ENCODE data around the gene DEFB131B. TPM values are rescaled to one million over a fixed set of nuclear protein-coding genes. Genes with fewer than 3 reads are reported as not detected.
"Not testable (repeated sequence)": the region's sequence is repeated elsewhere in the genome, so short reads cannot be mapped to it uniquely, and the experiment has no call there.

DEFB131B gene
- total RNA-seq, 4 donors from 2014 or later, result not detected

DNA sequence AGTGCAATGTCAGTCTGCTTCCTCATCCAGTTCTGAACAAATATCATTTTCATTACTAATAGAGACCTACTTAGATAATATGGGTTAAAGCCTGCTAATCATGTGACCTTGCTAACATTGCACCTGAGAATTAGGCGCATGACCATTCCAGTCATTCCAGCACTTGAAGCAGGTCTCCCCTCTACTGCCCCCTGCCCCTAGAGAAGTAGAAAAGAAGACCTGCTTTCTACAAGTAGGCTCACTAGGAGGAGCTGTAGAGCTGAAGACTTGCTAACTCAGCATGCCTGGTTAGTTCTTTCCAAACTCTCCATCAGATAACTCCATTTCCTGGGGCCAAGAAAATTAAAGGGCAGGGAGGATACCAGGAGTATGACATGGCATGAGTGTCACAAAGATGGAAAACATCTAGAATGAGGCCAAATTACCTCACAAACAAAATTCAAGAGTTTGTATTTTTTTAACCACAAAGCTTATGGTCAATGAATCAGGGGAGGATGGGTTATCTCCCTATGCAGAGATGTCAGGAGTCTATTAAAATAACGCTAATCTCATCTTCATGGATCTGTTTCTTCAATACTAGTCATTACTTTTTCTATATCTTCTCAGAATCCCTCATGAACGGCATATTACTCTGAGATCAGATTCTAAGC lies 14.2 kb upstream of the DEFB131B start:
- WGBS, 2 donors (ENCODE audit: low coverage in 1 of 2), result 57 to 83% methylated on average over 2 to 3 of the region's 3 CpGs
- intact Hi-C loops (cut with DNase I; ENCODE audit: low total_unique reads); in situ Hi-C loops (cut with MboI; ENCODE audit: low pct_ligation_motif_present in 1 of 4, low pct_unique_long_range_greater_than_20kb in 1 of 4, low sequenced_read_pairs in 3 of 4): not testable (repeated sequence)

DNA sequence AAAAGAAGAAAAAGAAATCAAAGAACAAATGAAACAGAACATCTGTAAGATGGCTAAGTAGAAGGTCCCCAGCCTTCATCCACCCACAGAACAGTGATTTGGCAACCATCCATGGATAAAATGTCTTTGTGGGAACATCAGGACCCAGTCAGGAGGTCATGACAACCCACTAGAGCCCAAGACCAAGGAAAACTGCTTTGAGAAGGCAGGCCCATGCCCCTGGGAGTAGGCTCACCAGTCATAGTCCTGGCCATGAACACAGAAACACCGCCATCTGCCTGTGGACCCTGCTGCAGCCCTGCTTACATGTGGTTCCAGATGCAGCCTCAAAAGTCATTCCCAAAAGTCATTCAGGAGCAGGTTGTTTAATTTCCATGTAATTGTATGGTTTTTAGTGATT lies 11.0 kb upstream of the DEFB131B start:
- intact Hi-C loops (cut with DNase I; ENCODE audit: low total_unique reads); H3K9me3 ChIP-seq; in situ Hi-C loops (cut with MboI; ENCODE audit: low pct_ligation_motif_present in 1 of 4, low pct_unique_long_range_greater_than_20kb in 1 of 4, low sequenced_read_pairs in 3 of 4); H3K4me3 ChIP-seq; H3K27me3 ChIP-seq; H3K4me1 ChIP-seq; H3K36me3 ChIP-seq; H3K27ac ChIP-seq; DNase-seq: not testable (repeated sequence)
- 100% methylated on average over 1 of the region's 1 CpG; no CpG with 5 or more reads in 1 of the 2 donors for WGBS, 2 donors (ENCODE audit: low coverage in 1 of 2)

More for the DNA sequence above, 14.2 kb upstream of the DEFB131B start:
- DNase-seq, H3K9me3 ChIP-seq, H3K27me3 ChIP-seq, H3K4me1 ChIP-seq, H3K36me3 ChIP-seq, H3K4me3 ChIP-seq, H3K27ac ChIP-seq: not testable (repeated sequence)
- TF ChIP-seq, protein P1, sequence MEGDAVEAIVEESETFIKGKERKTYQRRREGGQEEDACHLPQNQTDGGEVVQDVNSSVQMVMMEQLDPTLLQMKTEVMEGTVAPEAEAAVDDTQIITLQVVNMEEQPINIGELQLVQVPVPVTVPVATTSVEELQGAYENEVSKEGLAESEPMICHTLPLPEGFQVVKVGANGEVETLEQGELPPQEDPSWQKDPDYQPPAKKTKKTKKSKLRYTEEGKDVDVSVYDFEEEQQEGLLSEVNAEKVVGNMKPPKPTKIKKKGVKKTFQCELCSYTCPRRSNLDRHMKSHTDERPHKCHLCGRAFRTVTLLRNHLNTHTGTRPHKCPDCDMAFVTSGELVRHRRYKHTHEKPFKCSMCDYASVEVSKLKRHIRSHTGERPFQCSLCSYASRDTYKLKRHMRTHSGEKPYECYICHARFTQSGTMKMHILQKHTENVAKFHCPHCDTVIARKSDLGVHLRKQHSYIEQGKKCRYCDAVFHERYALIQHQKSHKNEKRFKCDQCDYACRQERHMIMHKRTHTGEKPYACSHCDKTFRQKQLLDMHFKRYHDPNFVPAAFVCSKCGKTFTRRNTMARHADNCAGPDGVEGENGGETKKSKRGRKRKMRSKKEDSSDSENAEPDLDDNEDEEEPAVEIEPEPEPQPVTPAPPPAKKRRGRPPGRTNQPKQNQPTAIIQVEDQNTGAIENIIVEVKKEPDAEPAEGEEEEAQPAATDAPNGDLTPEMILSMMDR (IDR thresholded peaks at IDR 0.05), result peak; percentile 18 to 47 (median 40)

DNA sequence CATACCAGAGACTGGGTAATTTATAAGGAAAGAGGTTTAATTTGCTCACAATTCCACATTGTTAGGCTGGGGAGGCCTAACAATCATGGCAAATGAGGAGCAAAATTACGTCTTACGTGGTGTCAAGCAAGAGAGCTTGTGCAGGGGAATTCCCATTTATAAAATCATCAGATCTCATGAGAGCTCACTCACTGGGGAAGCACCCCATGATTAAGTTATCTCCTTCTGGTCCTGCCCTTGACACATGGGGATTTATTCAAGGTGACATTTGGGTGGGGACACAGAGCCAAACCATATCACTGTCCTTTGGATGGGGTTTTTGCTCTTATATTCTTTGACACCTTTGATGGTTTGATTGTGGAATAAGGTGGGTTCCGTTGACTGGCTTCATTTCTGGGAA lies 8.3 kb upstream of the DEFB131B start:
- in situ Hi-C loops (cut with MboI; ENCODE audit: low pct_ligation_motif_present in 1 of 4, low pct_unique_long_range_greater_than_20kb in 1 of 4, low sequenced_read_pairs in 3 of 4); H3K36me3 ChIP-seq; DNase-seq; H3K4me3 ChIP-seq; H3K9me3 ChIP-seq; H3K27me3 ChIP-seq; intact Hi-C loops (cut with DNase I; ENCODE audit: low total_unique reads); H3K27ac ChIP-seq; H3K4me1 ChIP-seq: not testable (repeated sequence)
- WGBS, 2 donors (ENCODE audit: low coverage in 1 of 2), result 80 to 87% methylated on average over 2 to 3 of the region's 3 CpGs

DNA sequence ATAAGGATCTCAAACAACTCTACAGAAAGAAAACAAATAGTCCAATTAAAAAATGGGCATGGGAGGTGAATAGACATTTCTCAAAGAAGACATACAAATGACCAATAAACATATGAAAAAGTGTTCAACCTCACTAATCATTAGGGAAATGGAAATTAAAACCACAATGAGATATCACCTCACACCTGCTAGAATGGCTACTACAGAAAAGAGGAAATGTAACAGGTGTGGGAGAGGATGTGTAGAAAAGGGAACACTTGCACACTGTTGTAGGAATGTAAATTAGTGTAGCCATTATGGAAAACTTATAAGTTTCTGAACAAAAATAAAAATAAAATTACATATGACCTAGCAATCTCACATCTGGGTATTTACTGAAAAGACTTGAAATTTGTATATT lies 7.6 kb upstream of the DEFB131B start:
- H3K4me1 ChIP-seq; intact Hi-C loops (cut with DNase I; ENCODE audit: low total_unique reads); H3K4me3 ChIP-seq; H3K27ac ChIP-seq; DNase-seq; H3K9me3 ChIP-seq; in situ Hi-C loops (cut with MboI; ENCODE audit: low pct_ligation_motif_present in 1 of 4, low pct_unique_long_range_greater_than_20kb in 1 of 4, low sequenced_read_pairs in 3 of 4); H3K27me3 ChIP-seq; H3K36me3 ChIP-seq: not testable (repeated sequence)

DNA sequence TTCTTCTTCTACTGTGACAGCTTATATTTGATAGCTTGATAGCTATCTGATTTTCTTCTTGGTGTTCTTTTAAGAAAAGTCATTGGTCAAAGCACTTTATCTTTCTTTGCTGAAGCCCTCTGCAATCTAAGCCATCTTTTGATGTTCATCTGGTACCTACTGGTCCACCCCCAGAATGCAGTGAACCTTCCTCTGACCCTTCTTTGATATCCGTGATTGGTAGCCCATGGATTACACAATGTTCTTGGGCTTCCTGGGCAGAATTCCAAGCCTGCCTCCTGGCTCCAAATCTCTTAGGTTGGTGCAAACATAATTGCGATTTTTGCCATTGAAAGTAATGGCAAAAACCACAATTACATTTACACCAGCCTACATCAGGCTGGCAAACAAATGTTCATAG lies 2.0 kb upstream of the DEFB131B start:
- H3K9me3 ChIP-seq; H3K4me3 ChIP-seq; H3K36me3 ChIP-seq; H3K4me1 ChIP-seq; H3K27me3 ChIP-seq; H3K27ac ChIP-seq; in situ Hi-C loops (cut with MboI; ENCODE audit: low pct_ligation_motif_present in 1 of 4, low pct_unique_long_range_greater_than_20kb in 1 of 4, low sequenced_read_pairs in 3 of 4); DNase-seq; intact Hi-C loops (cut with DNase I; ENCODE audit: low total_unique reads): not testable (repeated sequence)
- 67% methylated on average over 1 to 2 of the region's 2 CpGs for WGBS, 2 donors (ENCODE audit: low coverage in 1 of 2)

DNA sequence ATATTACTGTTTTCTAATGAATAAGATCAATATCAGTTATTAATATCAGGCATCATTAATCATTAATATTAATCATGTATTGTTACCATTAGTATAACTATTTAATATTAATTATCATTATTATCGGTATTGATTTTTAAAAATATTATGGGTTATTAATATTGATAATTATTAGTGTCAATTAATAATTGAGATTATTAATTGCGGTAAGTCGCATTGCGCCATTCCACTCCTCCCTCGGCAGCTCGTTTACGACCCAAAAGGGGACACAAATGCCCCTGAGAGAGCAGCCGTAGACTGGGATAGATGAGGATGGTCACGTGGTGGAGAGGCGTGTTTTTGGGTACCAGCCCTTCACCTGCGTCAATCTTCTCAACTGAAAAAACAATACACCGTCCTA lies 7.6 kb downstream of the DEFB131B start:
- H3K9me3 ChIP-seq; H3K4me1 ChIP-seq; in situ Hi-C loops (cut with MboI; ENCODE audit: low pct_ligation_motif_present in 1 of 4, low pct_unique_long_range_greater_than_20kb in 1 of 4, low sequenced_read_pairs in 3 of 4); DNase-seq; H3K27me3 ChIP-seq; H3K36me3 ChIP-seq; intact Hi-C loops (cut with DNase I; ENCODE audit: low total_unique reads); H3K27ac ChIP-seq; H3K4me3 ChIP-seq: not testable (repeated sequence)
- 94 to 95% methylated on average over 10 to 12 of the region's 12 CpGs for WGBS, 2 donors (ENCODE audit: low coverage in 1 of 2)

DNA sequence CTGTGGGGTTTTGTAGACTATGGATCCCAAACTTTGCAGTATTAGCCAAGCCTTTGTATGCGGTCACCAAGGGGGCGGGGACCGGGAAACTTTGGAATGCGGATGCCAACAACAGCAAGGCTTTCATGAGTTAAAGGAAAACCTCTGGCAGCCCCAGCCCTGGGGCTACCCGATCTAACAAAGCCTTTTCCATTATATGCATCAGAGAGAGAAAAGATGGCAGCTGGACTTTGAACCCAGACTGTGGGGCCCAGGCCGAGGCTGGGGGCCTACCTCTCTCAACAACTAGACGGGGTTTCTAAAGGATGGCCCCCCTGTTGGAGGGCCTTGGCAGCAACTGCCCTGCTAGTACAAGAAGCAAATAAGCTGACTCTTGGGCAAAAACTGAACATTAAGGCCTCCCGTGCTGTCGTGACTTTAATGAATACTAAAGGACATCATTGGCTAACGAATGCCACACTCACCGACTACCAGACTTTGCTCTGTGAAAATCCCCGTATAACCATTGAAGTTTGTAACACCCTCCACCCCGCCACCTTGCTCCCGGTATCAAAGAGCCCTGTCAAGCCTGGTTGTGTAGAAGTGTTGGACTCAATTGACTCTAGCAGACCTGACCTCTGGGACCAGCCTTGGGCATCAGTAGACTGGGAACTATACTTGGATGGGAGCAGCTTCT lies 10.2 kb downstream of the DEFB131B start:
- intact Hi-C loops (cut with DNase I; ENCODE audit: low total_unique reads); H3K4me3 ChIP-seq; DNase-seq; H3K27ac ChIP-seq; H3K9me3 ChIP-seq; in situ Hi-C loops (cut with MboI; ENCODE audit: low pct_ligation_motif_present in 1 of 4, low pct_unique_long_range_greater_than_20kb in 1 of 4, low sequenced_read_pairs in 3 of 4); H3K27me3 ChIP-seq; H3K4me1 ChIP-seq; H3K36me3 ChIP-seq: not testable (repeated sequence)
- 89 to 100% methylated on average over 5 to 13 of the region's 14 CpGs for WGBS, 2 donors (ENCODE audit: low coverage in 1 of 2)

DNA sequence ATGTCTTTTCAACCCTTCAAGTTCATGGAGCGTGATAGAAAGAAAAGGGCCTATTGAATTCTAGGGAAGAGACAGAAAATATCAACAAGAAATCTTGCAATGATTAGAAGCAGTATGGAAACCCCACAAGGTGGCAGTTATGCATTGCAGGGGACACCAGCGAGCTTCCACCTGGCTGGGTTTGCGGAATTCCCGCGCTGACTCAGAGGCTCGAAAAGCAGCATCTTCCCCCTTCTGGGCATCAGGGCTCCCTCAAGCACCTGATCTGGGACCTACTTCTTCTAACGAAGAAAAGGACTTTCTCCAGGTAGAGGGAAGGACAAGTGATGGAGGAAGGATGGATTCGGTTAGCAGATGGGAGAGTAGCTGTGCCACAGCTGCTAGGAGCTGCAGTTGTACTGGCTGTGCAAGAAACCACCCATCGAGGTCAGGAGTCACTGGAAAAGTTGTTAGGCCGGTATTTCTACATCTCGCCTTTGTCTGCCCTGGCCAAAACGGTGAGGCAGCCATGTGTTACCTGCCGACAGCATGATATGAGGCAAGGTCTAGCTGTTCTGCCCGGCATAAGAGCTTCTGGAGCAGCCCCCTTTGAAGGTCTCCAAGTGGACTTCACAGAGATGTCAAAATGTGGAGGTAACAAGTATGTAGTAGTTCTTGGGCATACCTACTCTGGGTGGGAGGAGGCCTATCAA lies 11.1 kb downstream of the DEFB131B start:
- H3K27me3 ChIP-seq; H3K4me3 ChIP-seq; H3K27ac ChIP-seq; in situ Hi-C loops (cut with MboI; ENCODE audit: low pct_ligation_motif_present in 1 of 4, low pct_unique_long_range_greater_than_20kb in 1 of 4, low sequenced_read_pairs in 3 of 4); intact Hi-C loops (cut with DNase I; ENCODE audit: low total_unique reads); DNase-seq; H3K36me3 ChIP-seq; H3K4me1 ChIP-seq; H3K9me3 ChIP-seq: not testable (repeated sequence)
- 86 to 89% methylated on average over 5 to 14 of the region's 14 CpGs for WGBS, 2 donors (ENCODE audit: low coverage in 1 of 2)

All from transverse colon (tissue), 4 donors.